Activated naive CD4-positive, alpha-beta T cell treated with anti-CD3 and anti-CD28 coated beads for 36 hours (primary cell): ENCODE data around the gene LIPG. TPM values are rescaled to one million over a fixed set of nuclear protein-coding genes. Genes with fewer than 3 reads are reported as not detected.
"Not testable (repeated sequence)": the region's sequence is repeated elsewhere in the genome, so short reads cannot be mapped to it uniquely, and the experiment has no call there.

Source experiments
- CTCF ChIA-PET: fragments of 350-600 bp; sonication (Branson Sonifier 250); formaldehyde crosslinking; loops from one replicate; lab custom pipeline; 2021; ENCODE audit warnings: antibody characterized with exemption; lab: Charles Lee
- DNase-seq: peaks from one replicate; pipeline ENCODE4 v3.0.0-alpha.2; 2020
- H3K27ac Mint-ChIP-seq: one replicate; pipeline ENCODE4 v1.8.0; 2021; ENCODE audit warnings: mild to moderate bottlenecking, mixed read lengths
- H3K27me3 Mint-ChIP-seq: one replicate; pipeline ENCODE4 v1.8.0; 2021; ENCODE audit warnings: low read depth, mixed read lengths
- H3K36me3 Mint-ChIP-seq: one replicate; pipeline ENCODE4 v1.8.0; 2021; ENCODE audit warnings: low read depth, mixed read lengths
- H3K4me1 Mint-ChIP-seq: one replicate; pipeline ENCODE4 v1.8.0; 2021; ENCODE audit warnings: low read depth, mixed read lengths
- H3K4me3 Mint-ChIP-seq: one replicate; pipeline ENCODE4 v1.8.0; 2021; ENCODE audit warnings: mild to moderate bottlenecking, moderate library complexity, mixed read lengths
- H3K9me3 Mint-ChIP-seq: one replicate; pipeline ENCODE4 v1.8.0; 2021; ENCODE audit warnings: mixed read lengths
- intact Hi-C: fragments of 100-400 bp; cut with micrococcal nuclease; formaldehyde crosslinking; loops from one replicate; pipeline ENCODE4 v1.15.1; 2023
- total RNA-seq, 2 experiments: library from RNA; stranded (reverse); gene quantifications; one replicate each; pipeline ENCODE4 v1.2.3, GENCODE V29; 2021

The LIPG gene
- total RNA-seq, 2 experiments from 2014 or later, result 0.22 to 0.45 TPM

GRCh38 chr18:49582579-49582978, 20.7 kb downstream of the LIPG start:
- no peaks in the 10 kb centered on the region for H3K4me1 Mint-ChIP-seq
- no peak for DNase-seq
- H3K9me3 Mint-ChIP-seq, result no peaks in the 10 kb centered on the region
- no peak overlapping the region for H3K4me3 Mint-ChIP-seq
- no peaks in the 10 kb centered on the region for H3K36me3 Mint-ChIP-seq
- H3K27ac Mint-ChIP-seq, result no peak overlapping the region
- intact Hi-C loops, result no loop called here
- CTCF ChIA-PET, result interaction anchor here (0.9 kb wide), 1 partner anchor 74 kb away, joined by 3 read pairs; no protein-coding TSS in a partner anchor
- peaks cover 10% of the 10 kb centered on the region for H3K27me3 Mint-ChIP-seq

GRCh38 chr18:49584394-49584793, 22.5 kb downstream of the LIPG start:
- CTCF ChIA-PET, result no interaction called here

GRCh38 chr18:49584951-49585350, 23.1 kb downstream of the LIPG start:
- intact Hi-C loops, H3K4me3 Mint-ChIP-seq, DNase-seq, H3K9me3 Mint-ChIP-seq, H3K36me3 Mint-ChIP-seq, CTCF ChIA-PET, H3K27ac Mint-ChIP-seq, H3K4me1 Mint-ChIP-seq: not testable (repeated sequence)
- H3K27me3 Mint-ChIP-seq, result peaks cover 10% of the 10 kb centered on the region

More at GRCh38 chr18:49584394-49584793, 22.5 kb downstream of the LIPG start:
- intact Hi-C loops, result no loop called here
- H3K4me3 Mint-ChIP-seq, result no peak overlapping the region
- no peak for DNase-seq
- H3K27me3 Mint-ChIP-seq, result peaks cover 10% of the 10 kb centered on the region
- H3K9me3 Mint-ChIP-seq, result no peaks in the 10 kb centered on the region
- no peaks in the 10 kb centered on the region for H3K4me1 Mint-ChIP-seq
- no peak overlapping the region for H3K27ac Mint-ChIP-seq
- H3K36me3 Mint-ChIP-seq, result no peaks in the 10 kb centered on the region

GRCh38 chr18:49585781-49586663, 24.2 kb downstream of the LIPG start:
- no peak for DNase-seq
- Mint-ChIP-seq H3K36me3 (no peaks in the 10 kb centered on the region), H3K9me3 (no peaks in the 10 kb centered on the region), H3K4me3 (no peak overlapping the region), H3K4me1 (no peaks in the 10 kb centered on the region), H3K27me3 (peaks cover 10% of the 10 kb centered on the region), H3K27ac (no peak overlapping the region)
- intact Hi-C loops, result no loop called here
- CTCF ChIA-PET, result interaction anchor here (0.9 kb wide), 1 partner anchor 26 kb away, joined by 4 read pairs; no protein-coding TSS in a partner anchor

DNA sequence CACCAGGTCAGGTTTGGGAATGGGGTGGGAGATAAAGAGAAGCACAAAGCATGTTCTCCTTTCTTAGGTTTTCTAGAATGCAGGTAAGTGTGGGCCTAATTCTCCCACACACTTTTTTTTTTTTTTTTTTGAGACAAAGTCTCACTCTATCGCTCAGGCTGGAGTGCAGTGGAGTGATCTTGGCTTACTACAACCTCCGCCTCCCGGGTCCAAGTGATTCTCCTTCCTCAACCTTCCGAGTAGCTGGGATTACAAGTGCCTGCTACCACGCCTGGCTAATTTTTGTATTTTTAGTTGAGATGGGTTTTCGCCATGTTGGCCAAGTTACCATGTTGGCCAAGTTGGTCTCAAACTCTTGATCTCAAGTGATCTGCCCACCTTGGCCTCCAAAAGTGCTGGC, 26.3 kb downstream of the LIPG start:
- H3K36me3 Mint-ChIP-seq, result no peaks in the 10 kb centered on the region
- intact Hi-C loops, result no loop called here
- CTCF ChIA-PET, result interaction anchor here (0.6 kb wide), 1 partner anchor 32 kb away, joined by 4 read pairs; no protein-coding TSS in a partner anchor
- no peak overlapping the region for H3K4me3 Mint-ChIP-seq
- no peak overlapping the region for H3K27ac Mint-ChIP-seq
- no peaks in the 10 kb centered on the region for H3K9me3 Mint-ChIP-seq
- H3K27me3 Mint-ChIP-seq, result peaks cover 6% of the 10 kb centered on the region
- no peak for DNase-seq
- H3K4me1 Mint-ChIP-seq, result no peaks in the 10 kb centered on the region

GRCh38 chr18:49588971-49589370, 27.1 kb downstream of the LIPG start:
- Mint-ChIP-seq H3K36me3 (no peaks in the 10 kb centered on the region), H3K9me3 (no peaks in the 10 kb centered on the region)
- intact Hi-C loops, result no loop called here

GRCh38 chr18:49590608-49591007, 28.8 kb downstream of the LIPG start:
- H3K27ac Mint-ChIP-seq, result no peak overlapping the region
- no peak for DNase-seq
- CTCF ChIA-PET, result interaction anchor here (0.6 kb wide), 1 partner anchor 62 kb away, joined by 4 read pairs; no protein-coding TSS in a partner anchor
- H3K4me3 Mint-ChIP-seq, result no peak overlapping the region
- intact Hi-C loops, result no loop called here
- no peaks in the 10 kb centered on the region for H3K36me3 Mint-ChIP-seq
- no peaks in the 10 kb centered on the region for H3K4me1 Mint-ChIP-seq
- no peaks in the 10 kb centered on the region for H3K9me3 Mint-ChIP-seq
- peaks cover 1% of the 10 kb centered on the region for H3K27me3 Mint-ChIP-seq

More at GRCh38 chr18:49588971-49589370, 27.1 kb downstream of the LIPG start:
- no peak overlapping the region for H3K4me3 Mint-ChIP-seq
- H3K4me1 Mint-ChIP-seq, result no peaks in the 10 kb centered on the region
- peaks cover 2% of the 10 kb centered on the region for H3K27me3 Mint-ChIP-seq
- DNase-seq, result no peak
- CTCF ChIA-PET, result no interaction called here
- no peak overlapping the region for H3K27ac Mint-ChIP-seq

DNA sequence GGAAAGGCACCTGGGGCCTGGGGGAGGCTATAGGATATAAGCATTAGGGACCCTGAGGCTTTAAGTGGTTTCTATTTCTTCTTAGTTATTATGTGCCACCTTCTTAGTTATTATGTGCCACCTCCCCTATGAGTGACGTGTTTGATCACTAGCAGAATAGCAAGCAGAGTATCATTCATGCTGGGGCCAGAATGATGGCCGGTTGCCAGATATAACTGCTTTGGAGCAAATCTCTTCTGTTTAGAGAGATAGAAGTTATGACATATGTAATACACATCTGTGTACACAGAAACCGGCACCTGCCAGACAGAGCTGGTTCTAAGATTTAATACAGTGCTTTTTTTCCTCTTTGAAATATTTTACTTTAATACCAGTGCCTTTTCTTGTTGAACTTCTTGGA, 29.4 kb downstream of the LIPG start:
- no peak overlapping the region for H3K27ac Mint-ChIP-seq
- CTCF ChIA-PET, result interaction anchor here (0.6 kb wide), 1 partner anchor 61 kb away, joined by 4 read pairs; no protein-coding TSS in a partner anchor
- H3K9me3 Mint-ChIP-seq, result no peaks in the 10 kb centered on the region
- H3K4me3 Mint-ChIP-seq, result no peak overlapping the region
- H3K36me3 Mint-ChIP-seq, result no peaks in the 10 kb centered on the region
- intact Hi-C loops, result no loop called here
- no peaks in the 10 kb centered on the region for H3K4me1 Mint-ChIP-seq
- DNase-seq, result no peak
- peaks cover 1% of the 10 kb centered on the region for H3K27me3 Mint-ChIP-seq

- no peak overlapping the region for H3K27ac Mint-ChIP-seq
- H3K36me3 Mint-ChIP-seq, result no peaks in the 10 kb centered on the region
- intact Hi-C loops, result no loop called here
- H3K4me1 Mint-ChIP-seq, result no peaks in the 10 kb centered on the region
- peaks cover 1% of the 10 kb centered on the region for H3K27me3 Mint-ChIP-seq
- no peak overlapping the region for H3K4me3 Mint-ChIP-seq
- H3K9me3 Mint-ChIP-seq, result no peaks in the 10 kb centered on the region
- no peak for DNase-seq
- CTCF ChIA-PET, result no interaction called here
Observed at GRCh38 chr18:49591775-49592174, 29.9 kb downstream of the LIPG start.

DNA sequence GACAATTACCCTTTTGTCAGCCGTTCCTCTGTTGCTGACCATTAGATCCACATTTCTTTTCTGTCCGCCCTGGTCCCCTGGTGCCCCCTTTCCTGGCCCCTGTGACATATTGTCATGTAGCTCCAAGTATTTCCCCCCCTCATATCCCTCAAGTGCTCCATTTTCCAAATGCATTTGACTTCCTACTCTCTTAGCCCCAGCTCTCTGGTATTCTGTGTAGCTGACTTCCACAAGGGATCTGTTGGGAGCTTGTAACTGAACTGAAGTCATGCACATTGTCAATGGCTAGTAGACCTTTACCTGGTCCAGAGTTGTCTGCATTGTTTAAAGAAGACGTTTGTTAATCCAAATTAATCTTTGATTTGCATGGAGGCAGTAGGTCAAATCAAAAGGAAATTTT, 34.8 kb downstream of the LIPG start:
- peaks cover 4% of the 10 kb centered on the region for H3K4me1 Mint-ChIP-seq
- intact Hi-C loops, result no loop called here
- no peaks in the 10 kb centered on the region for H3K9me3 Mint-ChIP-seq
- no peaks in the 10 kb centered on the region for H3K36me3 Mint-ChIP-seq
- H3K27me3 Mint-ChIP-seq, result peaks cover 6% of the 10 kb centered on the region
- no peak overlapping the region for H3K27ac Mint-ChIP-seq
- H3K4me3 Mint-ChIP-seq, result no peak overlapping the region
- no peak for DNase-seq
- CTCF ChIA-PET, result no interaction called here

GRCh38 chr18:49597157-49597931, 35.5 kb downstream of the LIPG start:
- Mint-ChIP-seq H3K4me1 (peaks cover 4% of the 10 kb centered on the region), H3K27me3 (peaks cover 6% of the 10 kb centered on the region), H3K36me3 (no peaks in the 10 kb centered on the region), H3K9me3 (no peaks in the 10 kb centered on the region), H3K4me3 (no peak overlapping the region), H3K27ac (no peak overlapping the region)
- intact Hi-C loops, result no loop called here
- DNase-seq, result no peak
- CTCF ChIA-PET, result no interaction called here

DNA sequence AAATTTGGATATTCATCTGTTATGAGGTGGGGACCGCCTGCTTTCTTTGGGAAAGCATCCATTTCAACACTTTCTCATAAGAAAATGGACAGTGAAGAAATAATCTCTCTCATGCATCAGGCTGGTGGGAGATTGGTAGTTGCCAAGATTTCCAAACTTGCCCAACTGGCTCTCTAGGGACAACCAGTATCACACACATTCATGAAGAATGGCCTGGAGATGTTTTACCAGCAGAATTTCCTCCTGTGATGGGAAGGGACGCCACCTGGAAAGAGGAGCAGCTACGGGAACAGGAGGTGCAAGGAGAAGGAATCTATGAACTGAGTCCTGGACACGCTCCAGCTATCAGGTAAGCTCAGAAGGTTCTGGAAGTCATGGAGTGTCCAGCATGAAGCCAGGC, 39.4 kb downstream of the LIPG start:
- Mint-ChIP-seq H3K4me1 (peaks cover 4% of the 10 kb centered on the region), H3K27me3 (peaks cover 12% of the 10 kb centered on the region), H3K27ac (no peak overlapping the region), H3K9me3 (peaks cover 9% of the 10 kb centered on the region), H3K36me3 (no peaks in the 10 kb centered on the region), H3K4me3 (no peak overlapping the region)
- DNase-seq, result no peak
- CTCF ChIA-PET, result no interaction called here
- intact Hi-C loops, result no loop called here
